HCT116 (cell line): ENCODE measurements around the gene RCN2. TPM values are rescaled to one million over a fixed set of nuclear protein-coding genes. Genes with fewer than 3 reads are reported as not detected.
A peak's percentile ranks its signal among the peaks of the same experiment; 100 is the strongest.

Experiments
- ATAC-seq: fragments of 200-7000 bp; cut with Tn5 transposase; 2 replicates; pipeline ENCODE4 v1.9.1; 2020; ENCODE audit warnings: mild to moderate bottlenecking, moderate library complexity
- BruUV-seq: library from RNA; stranded (reverse); fragments of 400-500 nt; replicated peaks from 2 replicates; lab custom pipeline; 2021; lab: Mats Ljungman, UMichigan
- CTCF ChIA-PET: fragments of 300-600 bp; sonication (Branson Sonifier 250); formaldehyde crosslinking; loops from one replicate; lab custom pipeline; 2021; ENCODE audit warnings: antibody characterized with exemption; lab: Charles Lee
- POLR2A ChIA-PET: fragments of 300-600, 350-600 bp; sonication (Branson Sonifier 250); formaldehyde crosslinking; loops from one replicate; lab custom pipeline; 2021; ENCODE audit warnings: antibody characterized with exemption; lab: Charles Lee
- RAD21 ChIA-PET, 2 experiments: fragments of 300-600 bp; sonication (Branson Sonifier 250); formaldehyde crosslinking; loops; one replicate each; lab custom pipeline; 2023; ENCODE audit warnings: low total read pairs in 2 of 2; ENCODE audit not compliant: uncharacterized antibody in 2 of 2, unreplicated experiment in 2 of 2, low non-redundant PET in 1 of 2; lab: Charles Lee
- DNase-seq: peaks from one replicate; pipeline ENCODE4 v3.0.0-alpha.2; 2010; ENCODE audit warnings: low read depth, low spot score
- H2AFZ ChIP-seq: fragments of 200-600 bp; shearing (Covaris generic), sonication (generic); 2 replicates; pipeline ENCODE4 v1.6.1; 2017; ENCODE audit warnings: low read depth, mixed run types, mixed read lengths, antibody characterized with exemption, low read length; ENCODE audit not compliant: poor library complexity, severe bottlenecking
- H3K27ac ChIP-seq: 2 replicates; pipeline ENCODE4 v1.5.1; 2012; ENCODE audit warnings: low read depth, low read length
- H3K27me3 ChIP-seq: fragments of 200-600 bp; sonication (generic); 2 replicates; pipeline ENCODE4 v1.6.1; 2016; ENCODE audit warnings: mixed run types, low read length, mixed read lengths; ENCODE audit not compliant: insufficient read depth
- H3K36me3 ChIP-seq, 2 experiments: fragments of 200-500 bp in 1 of 2; fragments of 200-600 bp in 1 of 2; sonication (Bioruptor generic) in 1 of 2; sonication (generic) in 1 of 2; 2 replicates each; pipeline versions ENCODE4 v1.5.1 to v1.6.1; 2014 to 2016; ENCODE audit warnings: low read length in 2 of 2, inconsistent platforms in 1 of 2, mixed read lengths in 1 of 2, mixed run types in 1 of 2; ENCODE audit not compliant: insufficient read depth in 2 of 2, control insufficient read depth in 1 of 2
- H3K4me1 ChIP-seq, 2 experiments: fragments of 200-600 bp in 1 of 2; sonication (generic) in 1 of 2; 2 replicates each; pipeline versions ENCODE4 v1.5.1 to v1.6.1; 2012 to 2017; ENCODE audit warnings: low read length in 2 of 2, inconsistent platforms in 1 of 2, mild to moderate bottlenecking in 1 of 2, mixed read lengths in 1 of 2, mixed run types in 1 of 2, moderate library complexity in 1 of 2; ENCODE audit not compliant: insufficient read depth in 2 of 2, control insufficient read depth in 1 of 2
- H3K4me2 ChIP-seq: fragments of 200-600 bp; sonication (generic); 2 replicates; pipeline ENCODE4 v1.6.1; 2017; ENCODE audit warnings: mixed run types, low read length, mixed read lengths
- H3K4me3 ChIP-seq, 2 experiments: fragments of 200-600 bp in 1 of 2; sonication (generic) in 1 of 2; replicated peaks in 1 of 2; 2 replicates each; pipeline ENCODE4 v1.5.1; 2011 to 2016; ENCODE audit warnings: low read length in 2 of 2, control low read depth in 1 of 2, low read depth in 1 of 2, mild to moderate bottlenecking in 1 of 2, mixed read lengths in 1 of 2, mixed run types in 1 of 2
- H3K79me2 ChIP-seq: fragments of 200-600 bp; sonication (generic); 2 replicates; pipeline ENCODE4 v1.6.1; 2017; ENCODE audit warnings: mild to moderate bottlenecking, mixed run types, low read length, moderate library complexity, mixed read lengths; ENCODE audit not compliant: insufficient read depth
- H3K9ac ChIP-seq: fragments of 200-600 bp; sonication (generic); 2 replicates; pipeline ENCODE4 v1.6.1; 2016; ENCODE audit warnings: low read length, mixed read lengths
- H3K9me2 ChIP-seq: fragments of 200-600 bp; sonication (generic), shearing (Covaris generic); 2 replicates; pipeline ENCODE4 v1.6.1; 2017; ENCODE audit warnings: mixed run types, mild to moderate bottlenecking, moderate library complexity; ENCODE audit not compliant: insufficient read depth
- H3K9me3 ChIP-seq, 2 experiments: fragments of 200-500 bp in 1 of 2; fragments of 200-600 bp in 1 of 2; sonication (Bioruptor generic) in 1 of 2; sonication (generic) in 1 of 2; 2 replicates each; pipeline ENCODE4 v1.6.1; 2014 to 2017; ENCODE audit warnings: low read length in 2 of 2, mixed read lengths in 2 of 2, inconsistent platforms in 1 of 2, low read depth in 1 of 2, mild to moderate bottlenecking in 1 of 2, mixed run types in 1 of 2, moderate library complexity in 1 of 2; ENCODE audit not compliant: control insufficient read depth in 1 of 2, insufficient read depth in 1 of 2
- H4K20me1 ChIP-seq: fragments of 200-600 bp; sonication (generic), shearing (Covaris generic); 2 replicates; pipeline ENCODE4 v1.6.1; 2017; ENCODE audit warnings: mixed run types, mild to moderate bottlenecking, moderate library complexity; ENCODE audit not compliant: insufficient read depth
- ATF3 ChIP-seq: IDR thresholded peaks from 2 replicates; pipeline ENCODE4 v1.6.1; 2012
- CTCF ChIP-seq, 3 experiments: fragments of 200-600 bp in 1 of 3; sonication (generic) in 1 of 3; IDR thresholded peaks in 2 of 3; conservative IDR thresholded peaks in 1 of 3; 2 replicates each; pipeline ENCODE4 v1.5.1; 2012 to 2017; ENCODE audit warnings: low read depth in 2 of 3, low read length in 2 of 3, antibody characterized with exemption in 1 of 3, borderline replicate concordance in 1 of 3, control low read depth in 1 of 3, mild to moderate bottlenecking in 1 of 3, mixed read lengths in 1 of 3, mixed run types in 1 of 3, moderate library complexity in 1 of 3; ENCODE audit not compliant: insufficient read depth in 1 of 3
- EGR1 ChIP-seq: IDR thresholded peaks from 2 replicates; pipeline ENCODE4 v1.6.1; 2012; ENCODE audit warnings: low read depth
- EZH2 ChIP-seq: fragments of 200-600 bp; sonication (generic); IDR thresholded peaks from 2 replicates; pipeline ENCODE4 v1.6.1; 2017; ENCODE audit warnings: antibody characterized with exemption, mixed run types
- EZH2phosphoT487 ChIP-seq: fragments of 200-600 bp; IDR thresholded peaks from 2 replicates; pipeline ENCODE4 v1.6.1; 2018; ENCODE audit warnings: antibody characterized with exemption, borderline replicate concordance
- FOSL1 ChIP-seq: IDR thresholded peaks from 2 replicates; pipeline ENCODE4 v1.6.1; 2012; ENCODE audit warnings: low read depth
- JUND ChIP-seq: IDR thresholded peaks from 2 replicates; pipeline ENCODE4 v1.6.1; 2012
- RAD21 ChIP-seq: IDR thresholded peaks from 2 replicates; pipeline ENCODE4 v1.6.1; 2012; ENCODE audit warnings: low read depth, mild to moderate bottlenecking
- REST ChIP-seq: IDR thresholded peaks from 2 replicates; pipeline ENCODE4 v1.6.1; 2012; ENCODE audit warnings: low read depth
- SIN3A ChIP-seq: IDR thresholded peaks from 2 replicates; pipeline ENCODE4 v1.6.1; 2012; ENCODE audit warnings: low read depth
- SP1 ChIP-seq: IDR thresholded peaks from 2 replicates; pipeline ENCODE4 v1.6.1; 2012; ENCODE audit warnings: low read depth
- SRF ChIP-seq: IDR thresholded peaks from 2 replicates; pipeline ENCODE4 v1.6.1; 2012; ENCODE audit warnings: low read depth
- TCF7L2 ChIP-seq: IDR thresholded peaks from 2 replicates; pipeline ENCODE4 v1.7.0; 2011; ENCODE audit warnings: borderline replicate concordance, inconsistent platforms; ENCODE audit not compliant: insufficient read depth, insufficient read length; ENCODE audit errors: extremely low read depth
- YY1 ChIP-seq: IDR thresholded peaks from 2 replicates; pipeline ENCODE4 v1.6.1; 2011; ENCODE audit warnings: low read length, low read depth, moderate library complexity, mild to moderate bottlenecking; ENCODE audit not compliant: insufficient replicate concordance; ENCODE audit errors: extremely low read depth
- ZFX ChIP-seq: fragments of 450-650 bp; IDR thresholded peaks from 2 replicates; pipeline ENCODE4 v1.6.1; 2017
- ZNF274 ChIP-seq: fragments of 200-500 bp; sonication (Bioruptor generic); IDR thresholded peaks from 2 replicates; pipeline ENCODE4 v1.6.1; 2014; ENCODE audit warnings: mild to moderate bottlenecking, low read depth, low read length, inconsistent platforms
- intact Hi-C: fragments of 100-400 bp; cut with micrococcal nuclease; formaldehyde crosslinking; loops from 2 replicates; pipeline ENCODE4 v1.10.0; 2022
- total RNA-seq: library from RNA; stranded (reverse); gene quantifications from one replicate; pipeline ENCODE4 v1.2.1, GENCODE V29; 2021; ENCODE audit not compliant: unreplicated experiment
- TF ChIP-seq, protein P1 (sequence below): IDR thresholded peaks from 2 replicates; pipeline ENCODE4 v1.6.1; 2011; ENCODE audit warnings: mild to moderate bottlenecking, low read length, moderate library complexity; ENCODE audit not compliant: insufficient replicate concordance; ENCODE audit errors: extremely low read depth
- TF ChIP-seq, protein P2 (sequence below): IDR thresholded peaks from 2 replicates; pipeline ENCODE4 v1.6.1; 2012

RCN2 gene
- total RNA-seq, 1 experiment from 2014 or later, result 71.5 TPM

DNA sequence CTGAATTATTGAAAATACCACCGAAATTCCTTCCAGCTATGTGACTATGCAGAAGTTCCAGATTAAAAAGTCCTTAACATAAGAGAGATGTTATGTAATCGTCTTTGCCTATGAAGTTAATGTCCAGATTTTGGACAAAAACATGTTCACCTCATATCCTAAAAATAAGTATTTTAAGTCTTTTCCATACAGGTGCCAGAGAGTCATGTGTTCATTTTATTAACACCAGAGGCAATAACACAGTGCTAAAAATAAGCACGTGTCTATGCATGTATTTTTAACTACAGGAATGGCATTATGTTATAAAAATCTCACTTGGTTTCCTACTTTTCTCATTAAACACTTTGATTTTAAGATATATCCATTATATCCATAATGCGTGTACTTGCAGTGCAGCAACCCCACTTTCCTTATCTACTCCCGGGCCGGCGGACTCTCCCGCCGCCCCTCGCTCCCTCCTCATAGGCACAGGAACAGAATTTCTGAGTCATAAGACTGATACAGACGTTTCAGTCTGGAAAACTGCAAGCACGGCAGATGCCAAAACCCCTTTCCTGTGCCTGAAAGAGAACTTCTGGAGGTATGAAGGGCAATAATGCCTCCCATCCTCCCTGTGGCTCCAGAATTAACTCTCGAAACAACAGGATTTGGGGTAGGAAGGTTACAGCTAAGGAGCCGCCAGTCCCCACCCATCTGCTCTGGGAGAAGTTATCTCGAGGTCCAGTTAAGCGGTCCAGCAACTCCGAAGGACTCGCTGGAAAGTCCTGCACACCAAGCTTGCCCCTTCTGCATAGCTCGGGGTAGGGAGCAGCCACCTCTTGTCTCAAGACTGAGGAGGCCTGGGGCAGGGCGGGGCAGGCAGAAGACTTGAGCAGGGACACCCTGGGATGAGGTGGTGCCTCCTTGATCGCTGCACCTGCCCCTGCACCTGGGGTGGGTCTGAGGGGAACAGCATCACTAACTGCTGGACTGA is 41.1 kb downstream of the RCN2 start:
- Histone ChIP-seq H3K4me2 (no peak overlapping the region), H3K4me1 (no peaks in the 10 kb centered on the region), H3K9me2 (no peaks in the 10 kb centered on the region), H2AFZ (no peak overlapping the region), H3K4me3 (no peak overlapping the region), H3K36me3 (no peaks in the 10 kb centered on the region), H3K27ac (no peak overlapping the region), H3K9me3 (no peaks in the 10 kb centered on the region), H4K20me1 (no peaks in the 10 kb centered on the region), H3K27me3 (0 out of 2 replicates have a peak, but pooled peaks cover 2% of the 10 kb centered on the region), H3K9ac (no peak overlapping the region), H3K79me2 (no peaks in the 10 kb centered on the region)
- DNase-seq, result no peak
- ATAC-seq, result peak; percentile 58
- ChIA-PET RAD21 (interaction anchor here in 1 of 2 experiments (0.7 kb wide), 1 partner anchor 571 kb away, joined by 3 read pairs; no protein-coding TSS in a partner anchor), CTCF (interaction anchor here (1.0 to 1.8 kb wide), 6 partner anchors 8 to 660 kb away, joined by 3 to 9 read pairs (median 6); partner anchors contain the start of gene LINGO1), POLR2A (no interaction called here)
- intact Hi-C loops, result no loop called here
- no TSS peak for BruUV-seq
- TF ChIP-seq, protein P1, sequence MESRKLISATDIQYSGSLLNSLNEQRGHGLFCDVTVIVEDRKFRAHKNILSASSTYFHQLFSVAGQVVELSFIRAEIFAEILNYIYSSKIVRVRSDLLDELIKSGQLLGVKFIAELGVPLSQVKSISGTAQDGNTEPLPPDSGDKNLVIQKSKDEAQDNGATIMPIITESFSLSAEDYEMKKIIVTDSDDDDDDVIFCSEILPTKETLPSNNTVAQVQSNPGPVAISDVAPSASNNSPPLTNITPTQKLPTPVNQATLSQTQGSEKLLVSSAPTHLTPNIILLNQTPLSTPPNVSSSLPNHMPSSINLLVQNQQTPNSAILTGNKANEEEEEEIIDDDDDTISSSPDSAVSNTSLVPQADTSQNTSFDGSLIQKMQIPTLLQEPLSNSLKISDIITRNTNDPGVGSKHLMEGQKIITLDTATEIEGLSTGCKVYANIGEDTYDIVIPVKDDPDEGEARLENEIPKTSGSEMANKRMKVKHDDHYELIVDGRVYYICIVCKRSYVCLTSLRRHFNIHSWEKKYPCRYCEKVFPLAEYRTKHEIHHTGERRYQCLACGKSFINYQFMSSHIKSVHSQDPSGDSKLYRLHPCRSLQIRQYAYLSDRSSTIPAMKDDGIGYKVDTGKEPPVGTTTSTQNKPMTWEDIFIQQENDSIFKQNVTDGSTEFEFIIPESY, result no peak
- no peak for TF ChIP-seq EZH2phosphoT487
- TF ChIP-seq SRF, result no peak
- TF ChIP-seq EZH2, result no peak
- no peak for TF ChIP-seq ZFX
- TF ChIP-seq RAD21, result no peak
- no peak for TF ChIP-seq ZNF274
- TF ChIP-seq YY1, result no peak
- no peak for TF ChIP-seq EGR1
- no peak for TF ChIP-seq JUND
- TF ChIP-seq TCF7L2, result no peak
- no peak for TF ChIP-seq REST
- no peak for TF ChIP-seq SP1
- TF ChIP-seq CTCF (IDR thresholded peaks at IDR 0.05 in 2 of 3, conservative IDR thresholded peaks at IDR 0.05 in 1 of 3; ENCODE audit: borderline replicate concordance in 1 of 3, insufficient read depth in 1 of 3, low read depth in 2 of 3, low read length in 2 of 3), result no peak
- no peak for TF ChIP-seq ATF3
- no peak for TF ChIP-seq FOSL1
- TF ChIP-seq, protein P2, sequence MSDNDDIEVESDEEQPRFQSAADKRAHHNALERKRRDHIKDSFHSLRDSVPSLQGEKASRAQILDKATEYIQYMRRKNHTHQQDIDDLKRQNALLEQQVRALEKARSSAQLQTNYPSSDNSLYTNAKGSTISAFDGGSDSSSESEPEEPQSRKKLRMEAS, result no peak
- TF ChIP-seq SIN3A, result no peak
